Measurements from ENCODE around the gene MVD.

The MVD gene

GRCh38 chr16:88653596-88654362, 9.1 kb downstream of the MVD start:
- no peak for DNase-seq

- no peak for DNase-seq
Observed at GRCh38 chr16:88653101-88653500, 9.8 kb downstream of the MVD start.

GRCh38 chr16:88652762-88653063, 10.2 kb downstream of the MVD start:
- DNase-seq: no peak

- DNase-seq: no peak
Observed at GRCh38 chr16:88651989-88652761, 10.7 kb downstream of the MVD start.

- DNase-seq: no peak
Observed at GRCh38 chr16:88651276-88651988, 11.5 kb downstream of the MVD start.

GRCh38 chr16:88650749-88651275, 12.1 kb downstream of the MVD start, which contains the start of gene CYBA:
Gene CYBA (minus strand): TSS chr16:88651053. CDS start chr16:88651013, 40 bp downstream.
- no peak for DNase-seq

- no peak for DNase-seq
Observed at GRCh38 chr16:88649924-88650748, 12.8 kb downstream of the MVD start.

GRCh38 chr16:88649195-88649923, 13.5 kb downstream of the MVD start:
- no peak for DNase-seq

- DNase-seq: no peak
Observed at GRCh38 chr16:88647178-88648070, 15.5 kb downstream of the MVD start.

GRCh38 chr16:88646345-88647034, 16.4 kb downstream of the MVD start:
- DNase-seq: no peak

GRCh38 chr16:88645941-88646340, 16.9 kb downstream of the MVD start:
- DNase-seq: no peak

GRCh38 chr16:88645455-88645854, 17.4 kb downstream of the MVD start:
- no peak for DNase-seq

GRCh38 chr16:88643644-88643932, 19.3 kb downstream of the MVD start:
- DNase-seq: no peak

GRCh38 chr16:88642881-88643643, 19.8 kb downstream of the MVD start:
- DNase-seq: no peak

GRCh38 chr16:88640498-88641247, 22.2 kb downstream of the MVD start:
- DNase-seq: no peak

GRCh38 chr16:88640039-88640495, 22.8 kb downstream of the MVD start:
- no peak for DNase-seq

GRCh38 chr16:88639231-88640038, 23.5 kb downstream of the MVD start:
- DNase-seq: no peak

All from NCI-H526 treated with DMSO at 0.1 percent for 48 hours (cell line).